HFF-Myc (cell line): Measurements from ENCODE around the gene CHSY1.

Experiments
- DNase-seq: peaks from one replicate; pipeline ENCODE4 v3.0.0-alpha.2; 2011; ENCODE audit warnings: low read depth; ENCODE audit errors: extremely low read depth
- H3K4me3 ChIP-seq: replicated peaks from 2 replicates; pipeline ENCODE4 v1.5.1; 2011; ENCODE audit warnings: low read depth, mild to moderate bottlenecking, control low read depth, low read length
- TF ChIP-seq, protein P1 (sequence below): IDR thresholded peaks from 2 replicates; pipeline ENCODE4 v1.5.1; 2012; ENCODE audit warnings: mild to moderate bottlenecking, low read depth, low read length, control low read depth; ENCODE audit errors: missing control alignments

CHSY1 gene

DNA sequence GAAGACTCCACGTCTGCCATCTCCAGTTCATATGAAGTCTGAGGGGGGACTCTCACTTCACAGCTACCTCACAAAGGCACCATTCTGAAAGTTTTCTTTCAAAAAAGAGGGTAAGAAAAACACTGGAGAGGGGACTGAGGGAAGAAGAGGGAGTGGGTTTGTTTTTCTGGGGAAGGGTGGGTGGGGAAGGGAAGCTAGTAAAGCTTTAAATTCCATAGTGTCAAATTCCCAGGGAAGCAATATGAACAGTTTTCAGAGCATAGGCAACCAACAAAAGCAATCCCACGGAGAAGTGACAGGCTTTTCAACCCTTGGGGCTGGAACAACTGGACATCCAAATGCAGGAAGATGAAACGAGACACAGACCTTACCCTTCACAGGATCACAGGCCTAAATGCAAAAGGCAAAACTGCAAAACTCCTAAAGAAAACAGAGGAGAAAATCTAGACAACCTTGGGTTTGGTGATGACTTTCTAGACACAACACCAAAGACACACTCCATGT lies 61.7 kb downstream of the CHSY1 start:
- no peak overlapping the region for H3K4me3 ChIP-seq
- TF ChIP-seq, protein P1, sequence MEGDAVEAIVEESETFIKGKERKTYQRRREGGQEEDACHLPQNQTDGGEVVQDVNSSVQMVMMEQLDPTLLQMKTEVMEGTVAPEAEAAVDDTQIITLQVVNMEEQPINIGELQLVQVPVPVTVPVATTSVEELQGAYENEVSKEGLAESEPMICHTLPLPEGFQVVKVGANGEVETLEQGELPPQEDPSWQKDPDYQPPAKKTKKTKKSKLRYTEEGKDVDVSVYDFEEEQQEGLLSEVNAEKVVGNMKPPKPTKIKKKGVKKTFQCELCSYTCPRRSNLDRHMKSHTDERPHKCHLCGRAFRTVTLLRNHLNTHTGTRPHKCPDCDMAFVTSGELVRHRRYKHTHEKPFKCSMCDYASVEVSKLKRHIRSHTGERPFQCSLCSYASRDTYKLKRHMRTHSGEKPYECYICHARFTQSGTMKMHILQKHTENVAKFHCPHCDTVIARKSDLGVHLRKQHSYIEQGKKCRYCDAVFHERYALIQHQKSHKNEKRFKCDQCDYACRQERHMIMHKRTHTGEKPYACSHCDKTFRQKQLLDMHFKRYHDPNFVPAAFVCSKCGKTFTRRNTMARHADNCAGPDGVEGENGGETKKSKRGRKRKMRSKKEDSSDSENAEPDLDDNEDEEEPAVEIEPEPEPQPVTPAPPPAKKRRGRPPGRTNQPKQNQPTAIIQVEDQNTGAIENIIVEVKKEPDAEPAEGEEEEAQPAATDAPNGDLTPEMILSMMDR: no peak
- DNase-seq: no peak

DNA sequence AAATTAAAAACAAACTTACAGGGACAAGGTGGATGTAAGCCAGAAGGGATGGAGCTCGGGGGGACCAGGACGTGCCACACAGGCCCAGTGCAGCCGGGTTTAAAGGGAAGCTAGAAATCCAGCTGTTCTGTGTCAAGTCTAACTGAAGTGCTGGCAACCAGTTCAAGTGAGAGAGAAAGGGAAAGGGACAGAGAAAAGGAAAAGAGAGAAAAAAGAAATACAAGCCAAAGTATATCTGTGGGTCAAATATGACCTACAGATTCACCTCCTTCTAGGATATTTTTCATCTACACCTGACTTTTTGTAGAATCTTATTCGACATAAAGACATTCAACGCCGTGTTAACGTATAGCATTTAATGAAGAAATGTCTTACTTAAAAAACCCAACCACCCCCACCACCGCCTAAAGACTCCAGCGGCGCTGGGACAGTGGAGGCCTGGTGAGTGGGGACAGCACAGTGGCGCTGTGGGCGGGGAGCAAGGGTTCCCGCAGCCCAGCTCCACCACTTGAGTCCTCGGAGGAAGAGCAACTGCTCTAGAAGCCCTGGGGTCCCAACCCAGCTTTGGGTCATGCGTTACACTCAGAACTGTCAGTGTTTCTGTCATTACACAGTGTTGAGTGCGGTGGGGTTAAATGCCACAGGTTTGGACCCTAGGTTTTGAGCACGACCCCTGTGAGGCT lies 62.3 kb downstream of the CHSY1 start:
- TF ChIP-seq, protein P1: no peak
- no peak for DNase-seq
- H3K4me3 ChIP-seq: no peak overlapping the region

DNA sequence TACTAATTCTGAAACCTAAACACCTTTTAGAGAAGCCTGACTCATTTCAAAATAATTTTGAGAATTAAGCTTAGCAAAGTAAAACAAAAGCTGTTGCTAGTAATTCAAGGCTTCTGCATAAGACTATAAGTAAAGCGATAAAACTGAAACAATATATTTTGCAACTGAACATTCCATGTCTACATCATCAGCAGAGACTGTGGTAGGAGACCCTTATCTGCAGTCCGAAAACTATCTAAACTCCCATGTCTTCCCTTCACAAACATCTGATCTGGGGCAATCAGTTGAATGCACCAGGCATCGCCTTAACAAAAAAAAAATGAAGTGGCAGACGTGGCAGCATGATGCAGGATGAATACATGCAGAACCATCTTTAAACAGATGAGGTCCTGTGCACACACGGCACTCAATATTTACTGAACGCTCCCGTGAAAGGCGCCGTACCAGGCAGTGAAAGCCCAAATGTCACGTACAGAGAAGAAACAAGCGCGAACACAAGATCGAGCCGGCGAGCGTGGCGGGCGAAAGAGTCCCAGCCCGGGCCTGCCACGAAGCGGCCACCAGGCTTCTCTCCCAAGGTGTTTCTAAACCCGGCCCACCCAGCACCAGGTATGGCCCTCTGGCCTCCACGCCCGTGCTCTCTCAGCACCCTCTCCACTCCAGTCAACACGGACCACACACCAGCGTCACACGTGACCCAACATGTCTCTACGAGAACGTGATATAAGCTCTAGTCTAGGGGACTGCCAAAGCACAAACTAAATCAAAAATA lies 63.0 kb downstream of the CHSY1 start:
- peak overlapping the region; percentile 8 for H3K4me3 ChIP-seq
- TF ChIP-seq, protein P1: no peak
- no peak for DNase-seq

DNA sequence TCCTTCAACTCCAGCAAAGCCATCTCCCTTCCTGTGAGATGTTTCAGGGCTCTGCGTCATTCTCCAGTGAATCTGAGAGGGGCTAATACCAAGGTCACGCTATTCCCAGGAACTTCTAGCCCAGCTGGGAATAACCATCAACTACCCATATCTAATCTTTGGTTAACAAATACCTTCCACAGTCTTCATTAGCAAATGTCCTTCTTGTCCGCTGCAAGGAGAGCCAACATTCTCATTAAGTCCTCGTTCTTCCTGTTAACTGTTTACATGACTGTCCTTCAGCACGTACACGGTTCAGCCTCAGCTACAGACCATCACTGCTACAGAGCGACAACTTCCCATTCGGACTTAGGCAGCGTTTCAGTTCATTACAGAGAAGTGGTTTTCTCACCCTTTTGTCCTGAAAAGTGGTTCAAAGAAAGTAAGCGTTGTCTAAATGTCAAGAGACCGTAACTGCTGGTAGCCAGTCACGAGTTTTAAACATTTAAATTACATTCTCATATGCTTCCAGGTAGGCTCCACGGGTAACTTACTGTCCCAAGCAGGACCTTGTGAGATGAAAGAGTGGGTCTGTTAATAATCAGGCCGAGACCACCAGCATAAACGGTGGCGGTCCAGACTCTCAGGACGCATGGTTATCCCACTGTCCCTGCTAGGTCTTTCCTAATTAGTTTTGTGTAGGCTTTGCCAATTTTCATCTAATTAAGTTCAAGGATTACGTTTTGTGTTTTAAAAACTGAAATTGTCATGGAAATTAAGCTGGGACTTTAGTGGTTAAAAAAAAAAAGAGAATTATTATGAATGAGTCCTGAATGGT lies 63.8 kb downstream of the CHSY1 start:
- DNase-seq: no peak
- H3K4me3 ChIP-seq: peak overlapping the region; percentile 11
- TF ChIP-seq, protein P1: no peak

DNA sequence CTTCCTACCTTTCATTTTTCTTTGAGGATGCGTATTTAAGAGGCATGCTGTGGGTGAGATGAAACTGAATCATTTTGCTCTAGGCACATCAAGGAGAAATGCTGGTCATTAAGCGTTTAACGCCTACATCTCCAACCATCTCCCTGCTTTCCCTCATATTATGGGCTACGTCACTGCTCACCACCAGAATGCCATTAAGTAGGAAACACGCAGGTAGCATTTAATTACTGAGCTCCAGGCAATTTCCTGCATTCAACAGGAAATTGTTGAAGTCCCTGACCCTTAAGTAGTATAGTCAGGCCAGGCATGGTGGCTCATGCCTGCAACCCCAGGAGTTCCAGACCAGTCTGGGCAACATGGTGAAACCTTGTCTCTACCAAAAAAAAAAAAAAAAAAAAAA lies 66.1 kb downstream of the CHSY1 start:
- no peak for DNase-seq
- no peak overlapping the region for H3K4me3 ChIP-seq
- TF ChIP-seq, protein P1: no peak

DNA sequence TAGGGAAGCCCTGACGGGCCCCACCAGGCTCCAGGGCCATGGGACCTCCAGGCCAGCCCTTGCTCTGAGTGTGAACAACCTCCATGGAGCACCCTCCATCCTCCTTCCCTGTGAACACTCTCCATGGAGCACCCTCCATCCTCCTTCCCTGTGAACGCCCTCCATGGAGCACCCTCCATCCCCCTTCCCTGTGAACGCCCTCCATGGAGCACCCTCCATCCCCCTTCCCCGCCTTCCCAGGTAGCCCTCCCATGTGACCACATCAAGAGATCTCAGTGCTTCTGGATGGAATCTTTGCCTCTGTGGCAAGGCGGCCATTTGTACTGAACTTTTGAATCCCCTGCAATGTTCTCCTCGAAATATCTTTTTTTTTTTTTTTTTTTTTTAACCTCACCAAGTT lies 66.5 kb downstream of the CHSY1 start:
- TF ChIP-seq, protein P1: no peak
- H3K4me3 ChIP-seq: no peak overlapping the region
- DNase-seq: no peak
